DMS53 (cell line): Measurements from ENCODE around the gene VCX2.
"Not testable (repeated sequence)": the region's sequence is repeated elsewhere in the genome, so short reads cannot be mapped to it uniquely, and the experiment has no call there.

Source experiments
- DNase-seq: peaks from one replicate; lab custom pipeline; 2025; lab: John Stamatoyannopoulos, UW

The VCX2 gene

GRCh38 chrX:8121391-8121790, 49.7 kb downstream of the VCX2 start:
- not testable (repeated sequence) for DNase-seq
